Upper lobe of left lung (tissue), 4 donors: ENCODE data around the gene MSANTD1.

Experiments used
- EP300 ChIP-seq, 4 donors: sonication (generic); formaldehyde crosslinking; IDR thresholded peaks; one replicate each; pipeline ENCODE4 v1.5.1; 2017; ENCODE audit warnings: antibody characterized with exemption in 4 of 4, control low read depth in 2 of 4
- POLR2A ChIP-seq, 4 donors: fragments of 450-650 bp; IDR thresholded peaks; one replicate each; pipeline ENCODE4 v1.5.1; 2016 to 2017; ENCODE audit warnings: antibody characterized with exemption in 4 of 4, mild to moderate bottlenecking in 2 of 4
- POLR2AphosphoS5 ChIP-seq, 2 donors: sonication (generic); formaldehyde crosslinking; IDR thresholded peaks; one replicate each; pipeline ENCODE4 v1.5.1; 2017; ENCODE audit warnings: antibody characterized with exemption in 2 of 2
- TF ChIP-seq, protein P1 (sequence below), 6 experiments: fragments of 450-650 bp in 4 of 6; fragments of 200-600 bp in 2 of 6; sonication (generic) in 2 of 6; IDR thresholded peaks; one replicate each; pipeline ENCODE4 v1.5.1; 2016 to 2019; ENCODE audit warnings: antibody characterized with exemption in 6 of 6

DNA sequence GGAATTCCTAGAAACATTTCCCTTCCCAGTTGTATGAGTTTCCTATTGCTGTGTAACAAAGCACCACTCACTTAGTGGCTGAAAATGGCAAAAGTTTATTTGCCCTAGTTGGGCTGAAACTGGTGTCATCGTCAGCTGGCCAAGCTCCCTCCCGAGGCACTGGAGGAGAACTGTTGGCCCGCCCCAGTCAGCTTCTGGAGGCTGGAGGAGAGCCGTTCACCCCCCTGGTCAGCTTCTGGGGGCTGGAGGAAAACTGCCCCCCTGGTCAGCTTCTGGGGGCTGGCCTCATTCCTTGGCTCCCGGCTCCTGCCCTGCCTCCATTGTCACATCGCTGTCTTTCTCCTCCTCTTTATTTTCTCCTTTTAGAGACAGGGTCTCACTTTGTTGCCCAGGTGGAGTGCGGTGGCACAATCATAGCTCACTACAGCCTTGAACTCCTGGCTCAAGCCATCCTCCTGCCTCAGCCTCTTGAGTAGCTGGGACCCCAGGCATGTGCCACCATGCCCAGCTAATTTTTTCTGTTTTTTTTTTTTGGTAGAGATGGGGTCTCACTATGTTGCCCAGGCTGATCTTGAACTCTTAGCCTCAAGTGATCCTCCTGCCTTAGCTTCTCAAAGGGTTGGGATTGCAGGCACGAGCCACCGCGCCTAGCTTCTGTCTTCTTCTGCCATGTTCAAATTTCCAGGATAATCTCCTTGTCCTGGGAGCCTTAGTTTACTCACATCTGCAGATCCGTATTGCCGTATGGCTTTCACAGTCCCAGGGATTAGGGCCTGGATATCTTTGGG is 47.1 kb downstream of the MSANTD1 start:
- TF ChIP-seq, protein P1, sequence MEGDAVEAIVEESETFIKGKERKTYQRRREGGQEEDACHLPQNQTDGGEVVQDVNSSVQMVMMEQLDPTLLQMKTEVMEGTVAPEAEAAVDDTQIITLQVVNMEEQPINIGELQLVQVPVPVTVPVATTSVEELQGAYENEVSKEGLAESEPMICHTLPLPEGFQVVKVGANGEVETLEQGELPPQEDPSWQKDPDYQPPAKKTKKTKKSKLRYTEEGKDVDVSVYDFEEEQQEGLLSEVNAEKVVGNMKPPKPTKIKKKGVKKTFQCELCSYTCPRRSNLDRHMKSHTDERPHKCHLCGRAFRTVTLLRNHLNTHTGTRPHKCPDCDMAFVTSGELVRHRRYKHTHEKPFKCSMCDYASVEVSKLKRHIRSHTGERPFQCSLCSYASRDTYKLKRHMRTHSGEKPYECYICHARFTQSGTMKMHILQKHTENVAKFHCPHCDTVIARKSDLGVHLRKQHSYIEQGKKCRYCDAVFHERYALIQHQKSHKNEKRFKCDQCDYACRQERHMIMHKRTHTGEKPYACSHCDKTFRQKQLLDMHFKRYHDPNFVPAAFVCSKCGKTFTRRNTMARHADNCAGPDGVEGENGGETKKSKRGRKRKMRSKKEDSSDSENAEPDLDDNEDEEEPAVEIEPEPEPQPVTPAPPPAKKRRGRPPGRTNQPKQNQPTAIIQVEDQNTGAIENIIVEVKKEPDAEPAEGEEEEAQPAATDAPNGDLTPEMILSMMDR (IDR thresholded peaks at IDR 0.05): no peak
- TF ChIP-seq POLR2AphosphoS5 (IDR thresholded peaks at IDR 0.05) (no peak), POLR2A (IDR thresholded peaks at IDR 0.05) (no peak), EP300 (IDR thresholded peaks at IDR 0.05) (no peak)
